RPMI7951 (cell line): ENCODE data around the gene KCNJ5. TPM values are rescaled to one million over a fixed set of nuclear protein-coding genes. Genes with fewer than 3 reads are reported as not detected.

Source experiments
- DNase-seq: peaks from one replicate; pipeline ENCODE4 v3.0.0-alpha.2; 2012; ENCODE audit warnings: low read depth
- total RNA-seq: library from RNA; depleted of rRNA; stranded (reverse); fragments of >200 nt; shearing (Covaris generic); gene quantifications from 2 replicates; pipeline ENCODE4 v1.2.3, GENCODE V29; 2014

KCNJ5 gene
- total RNA-seq, 1 experiment from 2014 or later, result under 0.01 TPM

GRCh38 chr11:128895526-128895925 is 4.4 kb downstream of the KCNJ5 start:
- no peak for DNase-seq

GRCh38 chr11:128896356-128896755 is 5.2 kb downstream of the KCNJ5 start:
- DNase-seq, result no peak

- DNase-seq, result no peak
Measured at GRCh38 chr11:128897826-128898225, 6.7 kb downstream of the KCNJ5 start.

- no peak for DNase-seq
Measured at GRCh38 chr11:128898580-128899344, 7.6 kb downstream of the KCNJ5 start.

GRCh38 chr11:128900468-128900867 is 9.3 kb downstream of the KCNJ5 start:
- no peak for DNase-seq

GRCh38 chr11:128901653-128902514 is 10.7 kb downstream of the KCNJ5 start:
- DNase-seq, result no peak

GRCh38 chr11:128902515-128903066 is 11.4 kb downstream of the KCNJ5 start:
- peak; percentile 27 for DNase-seq

- peak; percentile 24 for DNase-seq
Measured at GRCh38 chr11:128903248-128904061, 12.3 kb downstream of the KCNJ5 start.

GRCh38 chr11:128904303-128904655 is 13.1 kb downstream of the KCNJ5 start:
- DNase-seq, result no peak

GRCh38 chr11:128904656-128905344 is 13.6 kb downstream of the KCNJ5 start:
- peak; percentile 69 for DNase-seq

GRCh38 chr11:128905345-128906184 is 14.4 kb downstream of the KCNJ5 start:
- DNase-seq, result peak; percentile 81

- DNase-seq, result no peak
Measured at GRCh38 chr11:128906185-128907050, 15.3 kb downstream of the KCNJ5 start.

- DNase-seq, result no peak
Measured at GRCh38 chr11:128907585-128907984, 16.4 kb downstream of the KCNJ5 start.

GRCh38 chr11:128908391-128909246 is 17.5 kb downstream of the KCNJ5 start:
- peak; percentile 95 for DNase-seq

GRCh38 chr11:128909438-128910125 is 18.4 kb downstream of the KCNJ5 start:
- DNase-seq, result peak; percentile 54

GRCh38 chr11:128910576-128910975 is 19.4 kb downstream of the KCNJ5 start:
- no peak for DNase-seq

GRCh38 chr11:128911239-128911638 is 20.1 kb downstream of the KCNJ5 start:
- DNase-seq, result no peak

- no peak for DNase-seq
Measured at GRCh38 chr11:128911701-128912100, 20.5 kb downstream of the KCNJ5 start.
